ENCODE data around the gene TMEM221. TPM values are rescaled to one million over a fixed set of nuclear protein-coding genes. Genes with fewer than 3 reads are reported as not detected.

The TMEM221 gene
- total and polyA plus RNA-seq, 9 of the 15 experiments (the other 6 are each of a cell fraction or from before 2014, with no cell fraction given) = 0.06 to 0.35 TPM; not detected in 7

- no peak for TF ChIP-seq PATZ1 (CRISPR knock-in tag; IDR thresholded peaks at IDR 0.05; ENCODE audit: borderline replicate concordance)
- peak; percentile 56 to 83; a peak in 2 of 4 replicates for TF ChIP-seq KDM1A (IDR thresholded peaks at IDR 0.05)
- TF ChIP-seq TCFL5 (CRISPR knock-in tag; conservative IDR thresholded peaks at IDR 0.05) = no peak
- TF ChIP-seq FOXA3 (CRISPR knock-in tag; conservative IDR thresholded peaks at IDR 0.05 in 1 of 2, IDR thresholded peaks at IDR 0.05 in 1 of 2) = 0 out of 4 replicates have a peak, but pooled peaks of 1 of the 2 experiments have one; percentile 17
- TF ChIP-seq ZNF277 (CRISPR knock-in tag; IDR thresholded peaks at IDR 0.05; ENCODE audit: borderline replicate concordance) = no peak
- TF ChIP-seq MNT (conservative IDR thresholded peaks at IDR 0.05) = peak; percentile 38 to 71; a peak in 3 of 4 replicates
- no peak for TF ChIP-seq RREB1 (CRISPR knock-in tag; IDR thresholded peaks at IDR 0.05)
- TF ChIP-seq OTX1 (CRISPR knock-in tag; IDR thresholded peaks at IDR 0.05) = no peak
- no peak for TF ChIP-seq CEBPB (tag; IDR thresholded peaks at IDR 0.05)
- TF ChIP-seq PHB (CRISPR knock-in tag; IDR thresholded peaks at IDR 0.05) = no peak
- TF ChIP-seq U2AF1 (optimal IDR thresholded peaks at IDR 0.05; ENCODE audit: low read depth, low read length) = no peak
- 0 out of 2 replicates have a peak, but pooled peaks have one; percentile 33 for TF ChIP-seq CTBP1 (IDR thresholded peaks at IDR 0.05; ENCODE audit: borderline replicate concordance)
- TF ChIP-seq C11orf30 (IDR thresholded peaks at IDR 0.05; ENCODE audit: low read depth) = peak; percentile 89
- peak; percentile 100 for TF ChIP-seq ZNF146 (CRISPR knock-in tag; IDR thresholded peaks at IDR 0.05; ENCODE audit: unreplicated experiment)
- TF ChIP-seq RBM17 (IDR thresholded peaks at IDR 0.05; ENCODE audit: borderline replicate concordance, low read depth, low read length) = no peak
- TF ChIP-seq ZFX (CRISPR knock-in tag; IDR thresholded peaks at IDR 0.05) = 0 out of 2 replicates have a peak, but pooled peaks have one; percentile 29
Observed at GRCh38 chr19:17450264-17451075, 2.0 kb upstream of the TMEM221 start (continued).

Data from K562 (cell line).